Activated T-helper 9 cell treated with anti-CD3 and anti-CD28 coated beads, Interleukin-2, amount 50 U/mL, for 16 hours (primary cell): ENCODE data around the gene SCAP.

Experiments used
- DNase-seq: peaks from one replicate; pipeline ENCODE4 v3.0.0-alpha.2; 2020; ENCODE audit warnings: low read depth

Gene SCAP

DNA sequence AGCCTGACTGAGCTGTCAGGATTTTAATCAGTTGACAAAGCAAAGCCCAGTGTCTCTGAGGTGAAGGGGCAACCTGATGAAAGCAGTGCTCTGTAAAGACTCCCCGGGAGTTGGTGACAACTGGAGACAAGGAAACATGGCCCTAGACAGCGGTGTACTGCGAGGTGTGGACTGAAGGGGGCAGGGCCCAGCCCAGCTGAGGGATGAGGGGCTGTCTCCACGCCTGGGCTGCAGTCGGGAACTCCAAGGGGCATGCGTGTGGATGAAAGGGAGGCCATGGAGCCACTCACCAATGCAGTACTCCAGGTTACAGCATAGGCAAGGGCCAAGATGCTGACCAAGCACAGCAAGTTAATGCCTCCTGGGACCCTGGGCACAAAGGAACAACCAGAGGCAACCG lies 45.1 kb downstream of the SCAP start:
- no peak for DNase-seq

DNA sequence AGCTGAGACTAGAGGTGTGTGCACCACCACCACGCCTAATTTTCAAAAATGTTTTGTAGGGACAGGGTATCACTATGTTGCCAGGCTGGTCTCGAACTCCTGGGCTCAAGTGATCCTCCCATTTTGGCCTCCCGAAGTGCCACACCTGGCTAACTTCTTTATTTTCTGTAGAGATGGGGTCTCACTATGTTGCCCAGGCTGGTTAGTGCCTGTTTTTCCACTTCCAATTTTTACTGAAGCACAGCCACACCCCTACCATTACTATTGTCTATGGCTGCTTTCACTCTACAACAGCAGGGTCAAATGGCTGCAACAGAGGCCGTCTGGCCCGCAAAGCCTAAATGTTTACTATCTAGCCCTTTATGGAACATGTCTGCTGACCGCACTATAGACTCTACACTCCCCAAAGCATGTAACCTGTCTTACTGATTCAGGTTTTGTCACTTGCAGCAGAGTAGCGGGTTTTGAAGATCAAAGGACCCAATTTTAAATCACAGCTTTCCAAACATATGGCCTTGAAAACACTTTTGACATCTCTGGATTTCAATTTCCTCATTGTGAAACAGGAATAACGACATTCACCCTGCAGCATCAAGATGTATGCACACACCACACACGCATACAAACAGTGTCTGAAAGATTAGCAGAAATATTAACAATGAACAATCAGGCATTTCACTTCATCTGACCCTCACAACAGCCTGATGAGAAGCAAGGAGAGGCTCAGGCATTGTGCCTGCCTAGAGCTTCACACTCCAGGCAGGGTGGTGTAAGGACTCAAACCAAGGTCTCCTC lies 46.1 kb downstream of the SCAP start:
- no peak for DNase-seq

DNA sequence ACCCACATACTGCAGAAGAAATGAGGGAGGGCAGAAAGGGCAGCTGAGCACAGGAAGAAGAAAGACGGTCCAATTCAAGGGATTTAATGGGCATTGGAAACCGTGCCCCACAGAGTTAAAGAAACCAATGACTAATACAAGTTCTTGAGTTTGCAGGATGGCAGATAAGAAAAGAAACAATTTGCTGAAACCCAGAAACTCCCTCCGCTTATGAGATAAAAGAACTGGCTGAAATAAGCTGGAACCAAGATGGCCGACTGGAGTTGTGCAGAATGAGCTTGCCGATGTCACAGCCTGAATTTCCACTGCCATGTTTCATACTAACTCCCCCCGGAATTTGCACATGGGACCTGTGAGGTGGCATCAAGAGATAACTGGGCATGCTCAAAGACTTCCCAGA lies 47.1 kb downstream of the SCAP start:
- no peak for DNase-seq

DNA sequence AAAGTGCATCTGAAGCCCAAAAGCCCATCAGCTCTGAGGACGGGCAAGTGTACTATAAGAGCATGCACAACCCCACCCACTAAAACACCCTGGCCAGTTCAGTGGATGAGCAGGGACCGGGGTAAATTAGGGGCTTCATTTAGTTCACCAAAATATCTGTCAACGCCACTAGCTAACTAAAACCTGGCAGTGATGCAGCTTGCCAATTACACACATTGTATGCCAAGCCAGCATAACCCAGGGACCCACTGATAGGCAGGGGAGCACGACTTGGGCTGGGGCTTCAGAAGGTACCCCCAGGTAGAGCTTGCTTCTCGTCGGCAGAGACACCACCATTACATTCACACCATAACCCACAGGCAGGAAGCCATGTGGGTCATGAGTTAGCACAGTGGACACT lies 47.9 kb downstream of the SCAP start:
- no peak for DNase-seq

DNA sequence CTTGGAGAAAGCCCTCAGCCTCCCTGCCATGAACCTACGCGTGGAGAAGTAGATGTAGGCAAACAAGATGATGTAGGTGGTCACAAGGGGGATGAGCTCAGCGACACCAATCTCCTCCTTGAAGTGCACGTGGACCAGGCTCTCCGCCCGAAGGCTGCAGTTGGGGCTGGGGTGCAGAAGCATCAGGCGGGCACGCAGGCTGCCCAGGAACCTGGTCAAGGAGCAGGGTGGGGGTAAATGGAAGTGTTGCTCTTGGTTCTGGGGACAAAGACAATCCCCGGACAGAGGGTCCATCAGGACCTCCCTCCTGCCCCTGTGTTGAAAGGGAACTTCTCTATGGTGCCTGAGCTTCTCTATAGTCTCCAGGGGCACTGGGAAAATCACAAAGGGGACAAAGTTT lies 49.8 kb downstream of the SCAP start:
- DNase-seq, result no peak

DNA sequence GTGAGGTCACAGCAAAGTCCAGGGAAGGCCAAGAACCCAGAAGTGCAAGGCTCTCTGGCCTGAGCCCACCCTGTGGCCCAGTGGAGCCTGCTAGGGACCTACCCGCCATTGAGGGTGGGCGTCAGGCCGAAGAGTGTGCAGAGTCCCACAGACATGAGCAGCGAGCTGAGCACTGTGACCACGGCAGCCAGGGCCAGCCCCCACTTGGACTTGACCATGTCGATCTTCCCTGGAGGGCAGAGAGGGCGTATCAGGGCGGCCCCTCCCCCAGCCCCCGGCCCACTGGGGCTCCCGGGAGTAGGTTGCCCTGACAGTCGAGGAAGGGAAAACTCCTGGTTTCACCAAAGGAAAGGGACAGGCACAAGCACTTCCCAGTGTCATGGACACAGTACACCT lies 50.4 kb downstream of the SCAP start:
- DNase-seq, result no peak

DNA sequence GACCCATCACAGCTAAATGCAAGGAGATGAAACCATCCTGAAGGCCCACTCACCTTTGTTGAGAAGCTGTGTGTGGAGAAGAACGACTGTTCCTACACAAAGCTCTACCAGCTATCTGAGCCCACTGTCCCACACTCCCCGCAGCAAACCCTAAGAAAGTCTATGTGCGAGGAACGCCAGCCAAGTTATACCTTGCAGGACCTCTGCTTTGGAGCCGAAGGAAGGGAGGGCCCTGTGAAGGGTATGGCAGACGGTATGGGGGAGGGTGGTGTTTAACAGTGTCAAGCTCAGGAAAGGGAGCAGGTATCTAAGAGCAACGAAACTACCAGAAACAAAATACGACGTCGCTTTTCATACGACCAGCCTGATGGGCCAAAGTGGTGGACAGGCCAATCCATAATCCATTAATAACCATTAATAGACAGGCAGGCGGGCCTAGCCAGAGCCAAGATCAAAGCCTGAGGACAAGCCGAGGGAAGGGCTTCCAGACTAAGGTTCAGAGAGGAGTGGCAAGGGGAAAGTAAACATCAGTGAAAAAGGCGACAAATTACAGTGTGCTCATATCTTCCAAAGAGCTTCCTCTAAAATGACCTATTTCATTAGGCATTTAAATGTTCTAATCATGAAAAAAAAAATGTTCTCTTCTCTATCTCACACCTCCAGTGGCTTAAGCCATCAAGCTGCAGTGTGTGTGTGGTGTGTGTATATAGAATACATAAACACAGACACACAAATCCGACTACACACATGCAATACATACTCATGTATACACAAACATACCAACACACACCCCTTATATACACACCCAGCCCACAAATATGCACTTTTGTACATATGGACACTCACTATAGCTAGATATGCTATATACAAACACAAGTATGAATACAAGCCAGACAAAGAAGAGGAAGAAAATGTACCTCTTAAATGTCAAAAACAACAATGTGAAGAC lies 51.0 kb downstream of the SCAP start:
- DNase-seq, result no peak

DNA sequence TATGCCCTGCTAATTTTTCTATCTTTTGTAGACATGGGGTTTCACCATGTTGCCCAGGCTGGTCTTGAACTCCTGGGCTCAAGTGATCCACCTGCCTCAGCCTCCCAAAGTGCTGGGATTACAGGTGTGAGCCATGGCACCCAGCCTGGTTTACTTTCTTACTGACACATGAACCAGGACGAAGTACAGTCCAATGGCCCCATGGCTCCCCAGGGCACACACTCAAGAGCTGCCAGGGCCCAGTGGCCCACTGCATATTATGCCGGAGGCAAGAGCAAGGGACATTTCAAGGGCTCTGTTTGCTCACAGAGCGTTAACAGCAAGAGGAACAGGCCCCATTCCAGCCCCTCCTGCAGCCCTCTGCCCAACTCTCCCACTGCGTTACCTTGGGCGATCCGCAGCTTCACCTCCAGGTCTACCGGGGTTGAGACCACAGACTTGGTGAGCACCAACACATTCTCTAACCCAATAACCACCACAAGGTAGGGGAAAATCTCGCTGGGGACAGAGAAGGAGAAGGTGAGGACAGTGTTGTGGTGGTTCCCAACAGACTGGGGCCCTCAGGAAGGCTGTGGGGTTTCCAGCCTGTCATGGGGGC lies 52.1 kb downstream of the SCAP start:
- no peak for DNase-seq

DNA sequence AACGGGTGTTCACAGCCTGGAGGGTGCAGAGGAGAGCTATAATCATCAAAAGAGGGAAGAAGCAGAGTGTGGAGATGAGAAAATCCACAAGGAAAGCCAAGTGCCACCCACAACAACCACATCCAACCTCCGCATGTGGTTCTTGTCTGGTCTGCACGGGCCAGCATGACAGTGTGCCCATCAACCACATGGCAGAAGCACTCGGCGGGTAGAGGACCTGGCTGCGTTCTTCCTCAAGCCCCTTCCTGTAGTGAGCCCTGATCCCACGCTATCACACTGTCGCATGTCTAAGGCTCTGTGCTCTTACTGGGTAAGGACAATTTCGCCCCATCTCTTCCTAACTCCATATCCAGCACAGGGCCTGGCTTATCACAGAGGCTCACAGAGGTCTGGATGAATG lies 53.0 kb downstream of the SCAP start:
- no peak for DNase-seq

DNA sequence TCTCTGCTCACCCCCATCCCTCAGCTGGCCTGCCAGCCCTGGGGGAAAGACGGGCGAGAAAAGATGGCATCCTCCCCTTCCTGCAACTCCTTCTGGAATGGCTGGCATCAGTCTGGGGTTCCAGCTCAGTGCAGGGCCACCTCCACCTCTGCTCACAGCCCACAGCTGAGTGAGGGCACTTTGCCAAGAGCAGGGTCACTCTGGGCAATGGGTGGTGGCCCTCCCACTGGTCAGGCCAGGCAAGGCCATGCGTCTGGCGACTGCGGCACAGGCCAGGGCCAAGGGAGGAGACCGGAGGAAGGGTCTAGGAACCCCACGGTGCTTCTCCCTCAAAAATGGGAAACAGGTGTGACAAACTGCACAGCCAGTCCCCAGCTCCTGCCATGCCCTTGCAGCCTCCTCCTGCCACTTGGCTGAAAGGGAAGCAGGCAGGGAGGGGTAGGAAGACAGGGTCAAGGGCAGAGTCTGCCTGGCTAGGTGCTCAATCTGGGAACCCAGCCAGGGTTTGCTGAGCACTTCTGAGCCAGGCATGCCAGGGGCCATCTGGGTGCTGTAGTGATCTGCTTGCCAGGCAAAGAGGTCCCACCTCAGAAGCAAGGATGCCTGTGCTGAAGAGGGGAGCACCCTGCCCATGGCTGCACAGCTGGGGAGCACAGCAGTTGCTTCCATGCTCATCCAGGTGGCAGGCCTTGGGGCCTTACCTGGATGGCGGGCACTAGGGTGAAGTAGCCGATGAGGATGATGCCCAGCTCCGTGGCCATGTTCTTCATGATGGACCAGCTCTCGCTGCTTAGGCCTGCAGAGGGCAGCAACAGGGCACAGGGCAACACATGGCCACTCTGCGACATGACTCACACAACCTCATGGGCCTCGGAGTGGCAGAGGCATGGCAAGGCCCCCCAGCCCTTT lies 53.7 kb downstream of the SCAP start:
- no peak for DNase-seq

DNA sequence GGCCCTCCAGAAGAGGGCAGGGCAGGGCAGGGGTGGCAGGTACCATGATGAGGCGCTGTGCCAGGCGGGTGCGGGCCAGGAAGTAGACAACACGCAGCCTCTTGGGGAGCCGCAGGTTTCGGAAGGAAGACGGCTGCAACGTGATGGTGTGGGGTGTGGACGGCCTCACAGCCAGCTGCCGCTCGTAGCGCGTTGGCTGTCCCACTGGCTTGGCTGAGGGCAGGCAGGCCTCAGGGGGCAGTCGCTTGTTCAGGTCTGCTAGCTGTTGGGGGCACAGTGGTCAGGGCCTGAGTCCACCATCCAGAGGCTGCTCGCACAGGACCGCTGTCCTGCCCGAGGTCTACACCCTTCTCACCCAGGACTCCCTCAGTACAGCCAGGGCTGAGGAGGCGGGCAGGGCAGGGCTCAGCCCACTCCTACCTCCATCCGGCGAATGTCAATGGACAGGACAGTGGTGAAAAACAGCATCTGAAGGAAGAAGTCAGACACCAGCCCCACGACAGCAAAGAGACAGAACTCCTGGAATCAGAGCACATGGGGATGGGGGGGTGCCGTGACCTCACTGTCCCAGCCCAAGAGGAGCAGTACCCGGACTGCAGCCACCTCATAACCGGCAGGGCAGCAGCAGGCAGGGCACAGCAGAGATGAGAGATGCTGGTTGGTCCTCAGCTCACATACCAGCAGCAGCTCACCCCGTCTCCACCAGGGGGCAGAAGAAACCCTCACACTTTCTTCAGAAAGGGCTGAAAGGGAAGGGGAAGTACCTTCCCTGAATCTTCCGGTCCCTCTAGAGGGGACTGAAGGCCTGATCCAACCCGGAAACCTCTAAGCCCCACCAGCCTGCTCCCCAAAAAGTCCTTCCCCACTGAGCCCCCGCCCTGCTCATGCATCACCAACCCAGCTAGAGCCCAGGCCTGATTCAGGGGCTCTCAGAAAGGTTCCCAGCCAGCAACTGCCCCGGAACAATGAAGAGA lies 54.9 kb downstream of the SCAP start:
- peak; percentile 75 for DNase-seq

DNA sequence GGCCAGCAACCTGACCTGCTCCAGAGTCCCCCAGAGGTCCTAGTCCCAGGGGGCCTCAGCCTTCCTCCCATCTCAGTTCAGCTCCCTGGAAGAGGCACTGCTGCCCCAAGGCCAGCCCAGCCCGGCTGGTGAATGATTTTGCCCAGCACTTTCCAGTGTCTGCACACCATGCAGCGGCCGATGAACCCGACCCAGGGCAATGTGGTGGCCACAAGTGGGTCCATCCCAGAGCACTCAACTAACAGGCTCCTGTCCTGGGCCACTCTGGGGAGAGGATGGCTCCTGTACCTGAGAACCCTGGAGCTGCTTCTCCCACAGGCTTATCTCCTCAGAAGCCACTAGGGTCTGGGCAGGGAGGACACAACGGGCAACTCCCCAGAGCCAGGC lies 55.7 kb downstream of the SCAP start:
- no peak for DNase-seq

DNA sequence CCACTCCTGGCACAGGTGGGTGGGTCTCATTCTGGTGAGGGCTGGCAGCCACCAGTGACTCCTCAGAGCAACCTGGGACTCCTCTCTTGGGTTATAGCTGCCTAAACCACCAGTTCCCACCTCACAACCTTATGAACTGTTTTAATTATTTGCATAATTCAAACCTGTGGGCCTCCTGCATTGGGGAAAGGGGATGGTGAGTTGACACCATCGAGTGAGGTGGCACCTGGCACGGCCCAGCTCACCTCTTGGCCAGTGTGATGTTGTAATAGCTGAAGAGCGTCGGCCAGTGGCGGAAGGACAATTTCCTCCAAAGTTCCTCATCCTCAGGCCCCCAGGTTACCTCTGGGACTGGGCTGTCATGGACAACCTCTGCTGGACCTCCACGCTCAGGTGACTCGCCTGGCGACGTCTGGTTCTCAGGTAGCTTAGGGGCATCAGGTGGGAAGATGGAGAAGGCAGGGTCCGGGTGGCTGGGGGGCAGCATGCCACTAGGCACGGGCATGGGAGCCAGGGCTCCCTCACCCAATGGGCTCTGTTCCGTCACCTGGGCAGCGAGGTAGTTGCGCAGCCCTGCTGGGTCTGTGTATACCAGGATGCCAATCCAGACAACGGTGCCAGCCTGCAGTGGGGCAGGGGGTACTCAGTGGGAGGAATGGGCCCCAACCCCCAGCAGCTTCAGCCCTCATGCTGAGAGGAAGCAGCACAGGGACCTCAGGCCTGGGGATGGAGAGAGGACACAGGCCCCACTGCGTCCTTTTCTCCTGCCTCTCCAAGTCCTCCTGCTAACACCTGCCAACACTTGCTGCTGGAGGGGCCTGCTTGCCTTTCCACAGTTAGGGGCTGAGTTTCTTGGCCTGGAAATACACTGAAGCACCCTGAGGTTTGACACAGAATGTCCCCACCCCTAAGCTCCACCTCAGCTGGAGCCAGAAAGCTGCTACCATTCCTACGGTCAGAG lies 56.4 kb downstream of the SCAP start:
- DNase-seq, result no peak

DNA sequence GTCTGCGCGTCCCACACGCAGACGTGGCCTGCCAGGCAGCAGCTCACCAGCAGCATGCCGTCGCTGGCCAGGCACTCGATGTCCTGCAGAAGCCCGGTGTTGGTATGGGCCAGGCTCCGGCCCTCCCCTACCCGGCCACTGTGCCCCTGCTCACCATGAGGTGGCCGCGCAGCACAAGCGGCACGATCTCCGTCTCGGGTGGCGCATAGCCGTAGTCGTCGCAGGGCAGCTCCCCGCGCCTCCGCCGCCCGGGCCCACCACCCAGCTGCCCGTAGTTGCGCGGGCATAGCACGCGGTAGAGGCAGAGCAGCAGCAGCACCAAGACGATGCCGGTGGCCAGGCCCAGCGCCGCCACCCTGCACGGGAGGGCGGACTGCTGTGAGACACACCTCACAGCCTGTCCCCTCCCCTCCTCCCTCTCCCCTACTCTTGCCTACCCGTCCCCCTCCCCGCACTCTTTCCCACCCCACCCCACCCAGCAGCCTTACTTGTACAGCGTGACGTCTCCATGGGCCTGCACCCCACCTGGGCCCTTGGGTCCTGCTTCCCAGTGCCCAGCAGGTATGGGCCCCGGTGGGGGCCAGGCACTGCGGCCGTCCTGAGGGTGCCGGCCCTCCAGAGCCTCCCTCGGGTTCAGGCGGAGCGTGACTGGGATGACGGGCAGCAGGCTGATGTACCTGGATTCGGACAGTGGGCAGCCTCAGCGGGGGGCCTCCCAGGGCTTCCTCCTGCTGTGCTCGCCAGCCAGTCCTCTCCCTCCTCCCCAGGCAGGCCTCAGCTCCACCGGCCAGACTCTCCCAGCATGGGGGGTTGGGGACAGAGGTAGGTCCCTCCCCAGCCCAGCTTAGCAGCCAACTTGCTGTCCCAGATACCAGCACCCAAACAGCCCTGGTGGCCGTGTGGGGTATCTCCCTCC lies 57.3 kb downstream of the SCAP start:
- no peak for DNase-seq

DNA sequence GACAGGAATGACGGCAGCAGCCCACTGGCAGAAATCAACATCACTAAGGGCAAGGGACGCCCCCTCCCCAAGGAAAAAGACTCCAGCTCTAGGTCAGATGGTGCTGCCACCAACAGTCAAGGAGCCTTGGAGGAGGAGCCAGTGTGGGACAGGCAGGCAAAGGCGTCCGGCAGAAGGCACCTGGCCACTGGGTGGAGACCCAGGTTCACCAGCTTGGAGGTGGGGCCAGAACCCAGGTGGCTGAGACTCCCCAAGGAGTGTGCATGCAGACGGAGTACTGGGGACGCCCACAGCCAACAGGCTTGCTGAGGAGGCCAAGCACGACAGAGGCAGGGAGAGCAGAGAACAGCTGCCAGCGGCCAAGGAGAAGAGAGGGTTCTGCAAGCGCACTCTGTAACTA lies 59.7 kb downstream of the SCAP start:
- no peak for DNase-seq

DNA sequence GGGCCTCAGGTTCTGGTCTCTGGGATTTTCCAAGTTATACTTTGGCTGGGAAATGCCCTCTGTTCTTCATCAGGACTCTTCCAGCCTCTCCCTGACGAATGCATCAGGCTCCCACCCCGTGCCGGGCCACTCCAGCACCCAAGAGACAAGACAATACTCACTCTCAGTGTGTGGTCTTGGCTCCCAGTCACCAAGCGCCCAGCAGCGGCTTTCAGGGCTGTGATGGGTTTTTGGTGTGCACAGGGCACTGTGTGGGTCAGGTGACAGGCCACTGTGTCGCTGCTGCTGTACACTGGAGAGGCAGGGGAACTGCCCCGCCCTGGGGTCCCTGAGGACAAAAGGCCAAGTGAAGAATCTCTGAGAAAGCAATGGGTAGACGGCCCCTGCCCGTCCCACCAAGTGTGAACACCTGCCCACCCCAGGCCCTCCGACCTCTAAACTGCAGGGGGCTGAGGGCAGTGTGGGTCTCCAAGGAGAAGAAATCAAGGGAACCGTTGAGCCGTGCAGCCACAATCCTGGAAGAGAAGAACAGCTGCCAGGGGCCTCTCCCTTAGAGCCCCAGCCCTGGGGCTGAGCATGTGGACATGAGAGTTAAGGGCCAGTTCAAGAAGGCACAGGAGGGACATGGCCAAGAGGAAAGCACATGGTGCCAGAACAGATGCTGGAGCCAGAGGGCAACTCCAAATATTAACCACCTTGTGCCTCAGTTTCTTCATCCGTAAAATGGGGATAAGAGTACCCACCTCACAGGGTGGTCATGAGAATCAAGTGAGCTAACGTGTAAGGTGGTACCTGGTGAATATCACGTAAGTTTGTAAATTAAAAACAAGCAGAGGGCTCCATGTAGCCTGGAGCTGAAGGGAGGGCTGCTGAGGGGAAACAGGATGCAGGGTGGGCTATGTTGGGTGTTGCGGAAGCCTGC lies 60.8 kb downstream of the SCAP start:
- no peak for DNase-seq

DNA sequence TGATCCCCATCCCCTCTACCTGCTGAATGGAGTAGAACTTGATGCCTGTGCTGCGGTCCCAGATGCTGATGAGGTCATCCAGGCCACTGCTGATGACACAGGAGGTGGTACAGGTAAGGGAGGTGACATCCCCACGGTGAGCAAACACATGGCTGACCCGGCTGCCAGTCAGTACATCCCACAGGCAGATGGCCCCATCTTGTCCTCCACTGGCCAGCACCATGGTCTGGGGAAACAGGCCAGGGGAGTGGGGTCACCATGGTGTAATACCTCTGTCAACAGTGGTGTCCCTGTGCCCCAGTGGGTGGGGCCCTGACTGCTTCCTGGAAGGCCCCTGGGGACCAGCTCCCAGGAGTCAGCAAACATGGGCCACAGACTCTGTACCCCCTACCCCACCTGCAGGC lies 61.6 kb downstream of the SCAP start:
- no peak for DNase-seq
